HEK293T (cell line): Measurements from ENCODE around the gene KCNJ2.

ENCODE experiments used
- CTCF ChIA-PET: fragments of 350-600 bp; formaldehyde crosslinking; extraction: SDS; loops from one replicate; lab custom pipeline; 2021; ENCODE audit warnings: antibody characterized with exemption, inconsistent platforms; lab: Yijun Ruan, JAX
- POLR2A ChIA-PET: fragments of 350-600 bp; formaldehyde crosslinking; extraction: SDS; loops from one replicate; lab custom pipeline; 2020; ENCODE audit warnings: antibody characterized with exemption, inconsistent platforms; lab: Yijun Ruan, JAX
- DNase-seq: peaks from one replicate; pipeline ENCODE4 v3.0.0; 2012; ENCODE audit warnings: mixed read lengths; ENCODE audit errors: extremely low spot score
- ARNT ChIP-seq: fragments of 450-650 bp; IDR thresholded peaks from 2 replicates; pipeline ENCODE4 v1.6.1; 2017; ENCODE audit warnings: mild to moderate bottlenecking
- BHLHE40 ChIP-seq: fragments of 450-650 bp; IDR thresholded peaks from 2 replicates; pipeline ENCODE4 v1.6.1; 2016; ENCODE audit warnings: mild to moderate bottlenecking, moderate library complexity, borderline replicate concordance
- CTBP1 ChIP-seq: fragments of 450-650 bp; IDR thresholded peaks from 2 replicates; pipeline ENCODE4 v1.6.1; 2016; ENCODE audit warnings: borderline replicate concordance
- ELF4 ChIP-seq: fragments of 450-650 bp; IDR thresholded peaks from 2 replicates; pipeline ENCODE4 v1.6.1; 2017; ENCODE audit warnings: antibody characterized with exemption
- FOXA1 ChIP-seq: fragments of 450-650 bp; IDR thresholded peaks from 2 replicates; pipeline ENCODE4 v1.6.1; 2016; ENCODE audit warnings: mild to moderate bottlenecking
- FOXK2 ChIP-seq: fragments of 450-650 bp; IDR thresholded peaks from 2 replicates; pipeline ENCODE4 v1.6.1; 2016; ENCODE audit warnings: mild to moderate bottlenecking
- FOXM1 ChIP-seq: fragments of 450-650 bp; IDR thresholded peaks from 2 replicates; pipeline ENCODE4 v1.6.1; 2017; ENCODE audit warnings: mild to moderate bottlenecking, borderline replicate concordance
- HDGF ChIP-seq: fragments of 450-650 bp; IDR thresholded peaks from 2 replicates; pipeline ENCODE4 v1.6.1; 2017; ENCODE audit warnings: antibody characterized with exemption, borderline replicate concordance
- L3MBTL2 ChIP-seq: fragments of 450-650 bp; conservative IDR thresholded peaks from 2 replicates; pipeline ENCODE4 v1.6.1; 2016; ENCODE audit warnings: mild to moderate bottlenecking
- LEF1 ChIP-seq: fragments of 450-650 bp; IDR thresholded peaks from 2 replicates; pipeline ENCODE4 v1.6.1; 2017; ENCODE audit warnings: mild to moderate bottlenecking, borderline replicate concordance
- NFRKB ChIP-seq: fragments of 450-650 bp; IDR thresholded peaks from 2 replicates; pipeline ENCODE4 v1.6.1; 2016; ENCODE audit warnings: mild to moderate bottlenecking, moderate library complexity
- PKNOX1 ChIP-seq: fragments of 450-650 bp; IDR thresholded peaks from 2 replicates; pipeline ENCODE4 v1.6.1; 2016
- SP1 ChIP-seq: fragments of 450-650 bp; IDR thresholded peaks from 2 replicates; pipeline ENCODE4 v1.6.1; 2017
- SUZ12 ChIP-seq: fragments of 450-650 bp; IDR thresholded peaks from 2 replicates; pipeline ENCODE4 v1.6.1; 2016; ENCODE audit warnings: mild to moderate bottlenecking
- TARDBP ChIP-seq: fragments of 450-650 bp; IDR thresholded peaks from 2 replicates; pipeline ENCODE4 v1.6.1; 2016
- ZNF384 ChIP-seq: fragments of 450-650 bp; IDR thresholded peaks from 2 replicates; pipeline ENCODE4 v1.6.1; 2016

Gene KCNJ2

GRCh38 chr17:70153210-70153609, 16.1 kb upstream of the KCNJ2 start:
- ChIA-PET POLR2A (no interaction called here), CTCF (no interaction called here)

GRCh38 chr17:70157151-70157550, 12.2 kb upstream of the KCNJ2 start:
- CTCF ChIA-PET = interaction anchor here (0.5 kb wide), 1 partner anchor 21 kb away, joined by 4 read pairs; no protein-coding TSS in a partner anchor
- no peak for TF ChIP-seq FOXA1
- TF ChIP-seq BHLHE40 = no peak
- no peak for TF ChIP-seq ELF4
- TF ChIP-seq LEF1 = no peak
- no peak for TF ChIP-seq FOXK2
- no peak for TF ChIP-seq NFRKB
- TF ChIP-seq HDGF = no peak
- no peak for TF ChIP-seq SUZ12
- no peak for TF ChIP-seq CTBP1
- TF ChIP-seq TARDBP = no peak
- no peak for TF ChIP-seq ARNT
- no peak for TF ChIP-seq FOXM1
- POLR2A ChIA-PET = no interaction called here
- no peak for DNase-seq

More at GRCh38 chr17:70153210-70153609, 16.1 kb upstream of the KCNJ2 start:
- TF ChIP-seq TARDBP (no peak), LEF1 (no peak), FOXM1 (no peak), SUZ12 (no peak), L3MBTL2 (no peak)
- DNase-seq = no peak

- CTCF ChIA-PET = no interaction called here
- no peak for DNase-seq
- TF ChIP-seq FOXM1 = no peak
- TF ChIP-seq SUZ12 = no peak
- TF ChIP-seq BHLHE40 = no peak
- TF ChIP-seq PKNOX1 = no peak
- no peak for TF ChIP-seq SP1
- TF ChIP-seq TARDBP = no peak
- TF ChIP-seq CTBP1 = no peak
- TF ChIP-seq LEF1 = no peak
- no peak for TF ChIP-seq L3MBTL2
- no peak for TF ChIP-seq ELF4
- no peak for TF ChIP-seq FOXA1
- no peak for TF ChIP-seq ZNF384
- TF ChIP-seq HDGF = no peak
- no peak for TF ChIP-seq NFRKB
- TF ChIP-seq FOXK2 = no peak
- no peak for TF ChIP-seq ARNT
- POLR2A ChIA-PET = no interaction called here
Measured at GRCh38 chr17:70158180-70158579, 11.2 kb upstream of the KCNJ2 start.

- no peak for DNase-seq
- POLR2A ChIA-PET = no interaction called here
- CTCF ChIA-PET = no interaction called here
- no peak for TF ChIP-seq FOXA1
Measured at GRCh38 chr17:70158591-70158990, 10.7 kb upstream of the KCNJ2 start.

- TF ChIP-seq ARNT (no peak), PKNOX1 (no peak), SUZ12 (no peak), TARDBP (no peak), FOXA1 (no peak), FOXM1 (no peak)
- ChIA-PET CTCF (interaction anchor here (0.5 to 1.3 kb wide), 2 partner anchors 553 to 590 kb away, joined by 3 to 7 read pairs; no protein-coding TSS in a partner anchor), POLR2A (no interaction called here)
Measured at GRCh38 chr17:70159980-70160379, 9.4 kb upstream of the KCNJ2 start.

GRCh38 chr17:70161519-70161918, 7.8 kb upstream of the KCNJ2 start:
- CTCF ChIA-PET = no interaction called here
- POLR2A ChIA-PET = no interaction called here
- no peak for DNase-seq
- no peak for TF ChIP-seq SUZ12
- no peak for TF ChIP-seq FOXK2
- TF ChIP-seq TARDBP = no peak
- TF ChIP-seq FOXM1 = no peak

More at GRCh38 chr17:70159980-70160379, 9.4 kb upstream of the KCNJ2 start:
- no peak for DNase-seq

GRCh38 chr17:70165383-70165782, 3.9 kb upstream of the KCNJ2 start:
- TF ChIP-seq FOXA1 (no peak), SP1 (no peak), NFRKB (no peak), ARNT (no peak), HDGF (no peak), ZNF384 (no peak), TARDBP (no peak), SUZ12 (no peak), ELF4 (no peak)
- no peak for DNase-seq
- ChIA-PET CTCF (no interaction called here), POLR2A (no interaction called here)

- POLR2A ChIA-PET = no interaction called here
- TF ChIP-seq ZNF384 (no peak), HDGF (no peak), ARNT (no peak), TARDBP (no peak), NFRKB (no peak), BHLHE40 (no peak), LEF1 (no peak), CTBP1 (no peak), PKNOX1 (no peak), FOXM1 (no peak), SP1 (no peak), SUZ12 (no peak), FOXK2 (no peak), FOXA1 (no peak), ELF4 (no peak), L3MBTL2 (no peak)
- no peak for DNase-seq
- CTCF ChIA-PET = no interaction called here
Measured at GRCh38 chr17:70166615-70167014, 2.7 kb upstream of the KCNJ2 start.
